Measurements from ENCODE around the gene KCTD11.
"Not testable (repeated sequence)": the region's sequence is repeated elsewhere in the genome, so short reads cannot be mapped to it uniquely, and the experiment has no call there.

KCTD11 gene

GRCh38 chr17:7318121-7318860 lies 33.7 kb upstream of the KCTD11 start:
- no peak for DNase-seq
- in situ Hi-C loops (cut with HindIII; ENCODE audit: low pct_ligation_motif_present, low pct_unique_long_range_greater_than_20kb, low sequenced_read_pairs): no loop called here

DNA sequence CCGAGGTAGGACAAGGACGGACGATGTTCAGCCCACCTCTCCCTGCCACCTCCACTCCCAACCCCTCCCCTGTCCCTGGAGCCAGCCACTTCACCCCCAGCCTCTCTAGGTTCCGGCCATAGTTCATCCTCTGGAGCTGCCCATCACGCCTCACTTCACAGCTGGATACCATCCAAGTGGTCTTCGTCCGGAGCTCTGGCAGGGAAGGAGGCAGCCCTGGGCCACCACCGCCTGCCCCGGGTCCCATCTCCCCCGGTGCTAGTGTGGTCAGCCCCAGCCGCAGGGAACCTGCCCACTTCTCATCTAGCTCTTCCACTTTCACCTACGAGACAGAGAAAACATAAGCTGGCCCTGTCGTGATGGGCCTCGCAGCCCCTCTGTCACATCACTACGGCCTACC lies 30.5 kb upstream of the KCTD11 start:
- DNase-seq: no peak
- in situ Hi-C loops (cut with HindIII; ENCODE audit: low pct_ligation_motif_present, low pct_unique_long_range_greater_than_20kb, low sequenced_read_pairs): no loop called here

GRCh38 chr17:7322520-7323194 lies 29.3 kb upstream of the KCTD11 start:
- in situ Hi-C loops (cut with HindIII; ENCODE audit: low pct_ligation_motif_present, low pct_unique_long_range_greater_than_20kb, low sequenced_read_pairs): no loop called here
- DNase-seq: no peak

GRCh38 chr17:7323731-7324437 lies 28.1 kb upstream of the KCTD11 start:
- DNase-seq: no peak
- in situ Hi-C loops (cut with HindIII; ENCODE audit: low pct_ligation_motif_present, low pct_unique_long_range_greater_than_20kb, low sequenced_read_pairs): no loop called here

DNA sequence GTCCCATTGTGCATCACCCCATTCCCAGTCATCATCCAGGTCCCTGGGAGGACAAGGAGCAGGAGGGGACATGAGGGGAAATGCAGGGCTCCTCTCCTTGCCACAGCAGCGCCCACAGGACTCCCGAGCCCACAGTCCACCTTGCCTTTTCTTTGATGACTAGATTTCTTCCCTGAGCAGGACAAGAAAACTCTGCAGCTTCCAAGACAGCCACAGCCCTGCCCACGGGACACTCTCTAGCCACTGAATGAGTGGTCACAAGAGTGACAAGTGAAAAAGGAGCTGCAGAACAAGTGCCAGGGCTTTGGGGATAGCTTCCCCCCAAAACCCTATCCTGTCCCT lies 27.6 kb upstream of the KCTD11 start:
- in situ Hi-C loops (cut with HindIII; ENCODE audit: low pct_ligation_motif_present, low pct_unique_long_range_greater_than_20kb, low sequenced_read_pairs): no loop called here
- DNase-seq: no peak

DNA sequence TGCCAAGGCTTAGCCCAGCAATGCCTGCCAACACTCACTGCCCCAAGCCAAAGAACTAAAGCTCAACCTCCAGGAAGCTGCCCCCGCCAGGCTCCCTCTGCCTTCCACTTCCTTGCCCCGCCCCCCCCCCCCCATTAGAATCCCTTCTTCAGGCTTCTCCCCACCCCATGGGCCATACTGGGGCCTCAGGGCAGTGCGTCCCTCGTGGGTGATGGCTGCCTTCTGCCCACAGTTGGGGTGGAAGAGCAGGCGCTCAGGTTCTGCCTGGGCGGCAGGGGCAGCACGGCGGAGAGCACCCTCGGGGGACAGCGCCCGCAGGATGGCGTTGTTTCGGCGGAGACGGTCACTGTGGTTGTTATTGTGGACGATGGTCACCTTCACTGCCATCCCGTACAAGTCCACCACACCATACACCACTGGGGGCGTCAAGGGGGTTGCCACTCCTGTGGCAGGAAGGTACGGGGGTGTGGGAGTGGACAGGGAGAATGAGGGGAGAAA lies 26.9 kb upstream of the KCTD11 start:
- in situ Hi-C loops (cut with HindIII; ENCODE audit: low pct_ligation_motif_present, low pct_unique_long_range_greater_than_20kb, low sequenced_read_pairs): no loop called here
- DNase-seq: no peak

GRCh38 chr17:7326186-7326585 lies 25.8 kb upstream of the KCTD11 start:
- in situ Hi-C loops (cut with HindIII; ENCODE audit: low pct_ligation_motif_present, low pct_unique_long_range_greater_than_20kb, low sequenced_read_pairs): no loop called here
- DNase-seq: no peak

DNA sequence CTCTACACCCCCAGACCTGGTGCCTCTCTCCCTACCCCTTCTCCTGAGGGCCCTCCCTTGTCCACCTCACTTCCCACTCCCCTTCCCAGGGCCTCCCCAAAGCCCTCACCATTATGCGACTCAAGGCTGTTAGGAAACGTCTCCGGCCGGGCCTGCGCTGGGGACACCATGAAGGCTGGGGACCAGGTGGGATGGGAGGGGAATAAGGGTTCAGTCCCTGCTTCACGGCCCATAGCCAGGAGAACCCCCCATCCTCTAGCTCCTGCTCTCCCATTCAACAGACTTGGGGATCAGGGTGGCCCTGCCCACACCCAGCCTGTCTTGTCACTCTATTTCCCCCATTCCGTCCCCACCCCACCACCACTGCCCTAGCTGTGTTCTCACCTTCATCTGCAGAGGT lies 24.9 kb upstream of the KCTD11 start:
- DNase-seq: no peak
- in situ Hi-C loops (cut with HindIII; ENCODE audit: low pct_ligation_motif_present, low pct_unique_long_range_greater_than_20kb, low sequenced_read_pairs): no loop called here

DNA sequence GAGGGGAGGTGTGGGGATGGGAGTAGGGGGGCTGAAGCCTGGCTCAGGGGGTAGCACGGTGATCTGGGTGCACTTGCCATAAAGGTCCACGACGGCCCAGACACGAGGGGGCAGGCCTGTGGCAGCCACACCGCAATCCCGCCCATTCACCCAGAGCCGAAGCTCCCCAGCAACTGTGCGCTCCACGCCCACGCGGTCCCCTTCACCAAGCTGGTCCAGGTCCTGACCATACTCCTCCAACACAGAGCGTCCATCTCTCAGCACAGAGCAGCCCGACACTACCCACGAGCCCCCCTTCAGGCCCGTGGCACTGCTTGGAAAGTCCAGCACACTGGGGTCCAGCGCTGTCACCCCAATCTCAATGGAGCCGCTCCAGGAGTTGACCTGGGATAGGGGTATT lies 24.5 kb upstream of the KCTD11 start:
- no peak for DNase-seq
- in situ Hi-C loops (cut with HindIII; ENCODE audit: low pct_ligation_motif_present, low pct_unique_long_range_greater_than_20kb, low sequenced_read_pairs): no loop called here

DNA sequence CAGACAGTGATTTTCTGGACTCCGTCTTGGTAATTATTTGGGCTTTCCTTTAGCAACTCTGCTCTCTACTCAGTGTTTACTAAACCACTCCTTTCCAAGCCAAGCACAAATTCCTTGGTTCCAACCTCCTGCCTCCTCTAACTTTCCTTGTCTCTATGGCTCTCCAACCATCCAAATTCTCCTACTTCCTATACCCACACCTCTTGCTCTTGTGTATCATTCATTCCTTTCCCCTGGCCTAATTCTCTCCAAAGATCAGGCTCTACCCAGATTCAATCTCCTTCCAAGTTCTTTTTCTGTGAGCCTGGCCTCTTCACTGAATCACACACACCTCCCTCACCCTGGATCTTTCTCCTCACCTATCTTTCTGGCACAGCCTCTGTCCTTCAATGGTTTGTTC lies 24.0 kb upstream of the KCTD11 start:
- in situ Hi-C loops (cut with HindIII; ENCODE audit: low pct_ligation_motif_present, low pct_unique_long_range_greater_than_20kb, low sequenced_read_pairs): no loop called here

DNA sequence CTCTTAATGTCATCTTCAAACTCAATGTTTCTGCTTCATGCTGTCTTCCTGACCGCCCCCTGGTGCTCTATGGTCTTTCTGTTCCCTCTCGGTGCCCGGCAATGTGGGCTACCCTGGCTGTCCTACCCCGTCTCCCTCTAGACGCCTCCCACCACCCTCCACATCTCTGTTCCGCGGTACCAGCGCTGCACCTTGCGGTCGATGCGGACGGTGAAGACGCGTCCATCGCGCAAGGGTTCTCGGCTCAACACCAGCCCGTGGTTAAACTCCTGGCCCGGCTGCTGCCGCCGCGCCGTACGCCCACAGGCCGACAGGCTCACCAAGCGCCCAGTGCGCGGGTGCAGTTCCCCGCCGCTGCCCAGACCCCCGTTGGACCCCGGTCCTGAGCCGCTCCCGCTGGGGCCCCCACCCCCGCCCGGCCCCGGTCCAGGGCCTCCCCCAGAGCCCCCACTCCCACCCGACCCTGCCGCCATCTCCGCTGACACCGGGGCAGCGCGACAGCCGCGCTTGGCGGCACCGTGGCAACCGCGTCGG lies 23.1 kb upstream of the KCTD11 start, which contains the start of gene NEURL4:
Gene NEURL4, minus strand, starts transcription at position 496 of the 534 bp plus-strand sequence. Its CDS starts 23 bp downstream, at position 473.
- DNase-seq: peak; percentile 42

More for the DNA sequence above, 24.0 kb upstream of the KCTD11 start:
- DNase-seq: no peak

DNA sequence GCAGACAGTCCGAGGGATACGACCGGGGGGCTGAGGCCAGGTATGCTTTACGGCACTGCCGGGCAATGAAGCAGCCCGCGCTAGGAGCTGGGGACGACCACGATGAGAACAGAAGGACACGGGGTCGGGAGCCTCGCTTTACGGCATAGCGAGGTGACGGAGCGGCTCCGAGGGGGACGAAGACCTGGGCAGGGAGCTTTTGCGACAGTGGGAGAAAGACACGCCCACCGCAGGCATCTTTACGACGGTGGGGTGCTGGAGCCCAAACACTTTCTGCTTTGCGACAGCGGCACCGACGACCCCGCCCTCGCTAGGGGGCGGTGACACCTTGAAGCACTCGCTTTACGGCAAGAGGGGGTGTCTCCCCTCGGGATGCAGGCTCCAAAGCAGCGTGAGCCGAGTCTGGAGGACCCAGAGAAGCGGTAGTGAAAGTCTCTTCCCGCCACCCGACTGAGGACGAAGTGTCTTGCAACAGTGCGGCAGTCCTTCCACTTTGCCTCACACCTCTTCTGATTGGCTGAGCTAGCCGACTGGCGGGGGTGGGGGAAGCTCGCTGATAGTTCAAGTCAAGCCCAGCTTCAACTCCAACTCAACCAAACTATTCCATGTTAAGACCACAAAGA lies 22.5 kb upstream of the KCTD11 start:
- in situ Hi-C loops (cut with HindIII; ENCODE audit: low pct_ligation_motif_present, low pct_unique_long_range_greater_than_20kb, low sequenced_read_pairs): no loop called here
- peak; percentile 99 for DNase-seq

More for the DNA sequence above, 23.1 kb upstream of the KCTD11 start, which contains the start of gene NEURL4:
- in situ Hi-C loops (cut with HindIII; ENCODE audit: low pct_ligation_motif_present, low pct_unique_long_range_greater_than_20kb, low sequenced_read_pairs): no loop called here

GRCh38 chr17:7329997-7330637 lies 21.8 kb upstream of the KCTD11 start:
- in situ Hi-C loops (cut with HindIII; ENCODE audit: low pct_ligation_motif_present, low pct_unique_long_range_greater_than_20kb, low sequenced_read_pairs): no loop called here
- peak; percentile 88 for DNase-seq

DNA sequence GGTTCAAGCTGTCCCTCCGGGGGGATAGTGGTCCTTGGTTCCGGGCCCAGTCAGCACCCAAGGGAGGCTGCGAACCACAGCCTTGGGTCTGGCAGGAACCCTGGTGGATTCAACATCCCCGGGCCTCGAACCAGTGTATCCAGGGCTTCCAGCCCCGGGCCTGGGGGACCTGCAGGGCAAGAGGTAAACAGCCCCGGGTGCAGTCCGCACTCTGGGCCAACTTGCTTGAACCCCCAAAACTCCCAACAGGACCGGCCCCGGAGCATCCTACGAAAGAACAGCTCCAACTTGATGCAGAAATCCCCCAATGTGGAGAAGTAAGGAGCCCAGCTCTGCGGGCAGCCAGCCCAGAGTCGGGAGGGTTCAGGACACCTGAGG lies 21.3 kb upstream of the KCTD11 start:
- DNase-seq: no peak
- in situ Hi-C loops (cut with HindIII; ENCODE audit: low pct_ligation_motif_present, low pct_unique_long_range_greater_than_20kb, low sequenced_read_pairs): no loop called here

- in situ Hi-C loops (cut with HindIII; ENCODE audit: low pct_ligation_motif_present, low pct_unique_long_range_greater_than_20kb, low sequenced_read_pairs): no loop called here
Observed at GRCh38 chr17:7332111-7332510, 19.9 kb upstream of the KCTD11 start.

GRCh38 chr17:7332600-7333069 lies 19.3 kb upstream of the KCTD11 start:
- in situ Hi-C loops (cut with HindIII; ENCODE audit: low pct_ligation_motif_present, low pct_unique_long_range_greater_than_20kb, low sequenced_read_pairs); DNase-seq: not testable (repeated sequence)

More at GRCh38 chr17:7332111-7332510, 19.9 kb upstream of the KCTD11 start:
- DNase-seq: no peak

GRCh38 chr17:7334938-7335538 lies 16.9 kb upstream of the KCTD11 start:
- in situ Hi-C loops (cut with HindIII; ENCODE audit: low pct_ligation_motif_present, low pct_unique_long_range_greater_than_20kb, low sequenced_read_pairs): no loop called here
- no peak for DNase-seq

DNA sequence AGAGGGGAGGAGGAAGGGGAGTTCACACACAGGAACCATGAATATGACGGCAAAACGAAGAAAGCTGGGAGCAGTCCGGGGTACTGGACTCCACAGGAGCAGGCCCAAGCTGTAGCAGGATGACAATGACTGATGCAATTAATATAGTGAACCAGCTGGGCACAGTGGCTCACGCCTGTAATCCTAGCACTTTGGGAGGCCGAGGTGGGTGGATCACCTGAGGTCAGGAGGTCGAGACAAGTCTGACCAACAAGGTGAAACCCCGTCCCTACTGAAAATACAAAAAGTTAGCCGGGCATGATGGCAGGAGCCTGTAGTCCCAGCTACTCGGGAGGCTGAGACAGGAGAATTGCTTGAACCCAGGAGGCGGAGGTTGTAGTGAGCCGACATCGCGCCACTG lies 16.2 kb upstream of the KCTD11 start:
- not testable (repeated sequence) for DNase-seq

More for the DNA sequence above, 16.2 kb upstream of the KCTD11 start:
- in situ Hi-C loops (cut with HindIII; ENCODE audit: low pct_ligation_motif_present, low pct_unique_long_range_greater_than_20kb, low sequenced_read_pairs): not testable (repeated sequence)

Data from ACHN (cell line).